CD4-positive, alpha-beta T cell treated with Interleukin-15 for 1 hour (primary cell): ENCODE data around the gene BCR.

Source experiments
- DNase-seq: peaks from one replicate; pipeline ENCODE4 v3.0.0-alpha.2; 2020

The BCR gene

GRCh38 chr22:23178512-23179254 is 1.6 kb upstream of the BCR start:
- peak; percentile 51 for DNase-seq

GRCh38 chr22:23179381-23180299 is 669 bp upstream of the BCR start:
- no peak for DNase-seq

- DNase-seq = peak; percentile 36
Measured at GRCh38 chr22:23180893-23181720, 798 bp downstream of the BCR start.

DNA sequence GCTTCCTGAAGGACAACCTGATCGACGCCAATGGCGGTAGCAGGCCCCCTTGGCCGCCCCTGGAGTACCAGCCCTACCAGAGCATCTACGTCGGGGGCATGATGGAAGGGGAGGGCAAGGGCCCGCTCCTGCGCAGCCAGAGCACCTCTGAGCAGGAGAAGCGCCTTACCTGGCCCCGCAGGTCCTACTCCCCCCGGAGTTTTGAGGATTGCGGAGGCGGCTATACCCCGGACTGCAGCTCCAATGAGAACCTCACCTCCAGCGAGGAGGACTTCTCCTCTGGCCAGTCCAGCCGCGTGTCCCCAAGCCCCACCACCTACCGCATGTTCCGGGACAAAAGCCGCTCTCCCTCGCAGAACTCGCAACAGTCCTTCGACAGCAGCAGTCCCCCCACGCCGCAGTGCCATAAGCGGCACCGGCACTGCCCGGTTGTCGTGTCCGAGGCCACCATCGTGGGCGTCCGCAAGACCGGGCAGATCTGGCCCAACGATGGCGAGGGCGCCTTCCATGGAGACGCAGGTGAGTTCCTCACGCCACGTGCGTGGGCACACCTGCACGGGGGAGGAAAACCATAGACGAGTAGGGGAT is 1.5 kb downstream of the BCR start:
- DNase-seq = no peak

GRCh38 chr22:23182309-23183060 is 2.2 kb downstream of the BCR start:
- DNase-seq = peak; percentile 58

DNA sequence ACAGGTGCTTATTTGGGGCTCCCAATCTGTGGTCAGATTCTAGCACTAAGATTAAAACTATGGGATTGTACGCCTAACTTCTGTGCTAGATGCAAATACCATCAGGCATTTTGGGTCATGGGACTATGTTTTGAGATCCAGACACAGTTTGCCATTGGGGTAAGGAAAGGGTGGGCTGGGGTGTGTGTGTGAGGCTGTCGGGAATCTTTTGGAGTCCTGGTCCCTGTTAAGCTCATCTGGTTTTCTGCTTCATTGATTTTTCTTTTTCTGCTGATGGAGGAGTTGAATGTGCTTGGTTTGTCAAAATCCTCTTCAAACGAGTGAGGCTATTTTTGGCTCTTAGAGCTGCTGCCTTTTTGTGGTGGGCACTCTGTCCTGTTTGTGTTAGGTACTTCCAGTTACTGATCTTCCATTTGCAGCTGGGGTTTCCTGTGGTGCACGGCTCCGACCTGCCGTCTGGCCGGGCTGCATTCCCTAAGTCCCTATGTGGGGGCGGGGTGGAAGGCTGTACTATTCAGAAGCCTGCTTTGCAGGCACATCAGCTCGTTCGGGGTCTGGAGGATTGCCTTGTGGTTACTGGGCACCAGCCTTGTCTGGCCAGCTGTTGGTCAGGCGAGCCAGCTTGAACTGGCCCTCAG is 2.9 kb downstream of the BCR start:
- DNase-seq = no peak

DNA sequence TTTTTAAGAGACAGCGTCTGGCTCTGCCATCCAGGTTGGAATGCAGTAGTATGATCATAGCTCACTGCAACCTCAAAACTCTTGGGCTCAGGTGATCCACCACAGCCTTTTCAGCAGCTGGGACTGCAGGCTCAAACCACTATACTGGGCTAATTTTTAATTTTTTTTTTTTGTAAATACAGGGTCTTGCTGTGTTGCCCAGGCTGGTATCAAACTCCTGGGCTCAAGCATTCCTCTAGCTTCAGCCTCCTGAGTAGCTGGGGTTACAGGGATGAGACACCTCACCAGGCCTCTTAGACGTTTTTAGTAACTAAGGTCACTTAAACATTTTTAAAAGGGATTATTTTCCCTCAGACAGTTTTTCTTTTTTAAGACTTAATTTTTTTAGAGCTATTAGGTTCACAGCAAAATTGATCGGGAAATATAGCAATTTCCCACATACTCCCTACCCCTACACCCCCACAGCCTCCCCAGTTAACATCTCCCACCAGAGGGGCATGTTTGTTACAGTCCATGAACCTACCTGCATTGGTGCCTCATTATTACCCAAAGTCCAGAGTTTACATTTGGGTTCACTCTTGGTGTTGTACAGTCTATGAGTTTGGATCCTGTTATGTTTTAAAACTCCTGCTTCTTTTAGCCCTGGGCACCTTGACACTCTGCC is 3.9 kb downstream of the BCR start:
- DNase-seq = no peak

DNA sequence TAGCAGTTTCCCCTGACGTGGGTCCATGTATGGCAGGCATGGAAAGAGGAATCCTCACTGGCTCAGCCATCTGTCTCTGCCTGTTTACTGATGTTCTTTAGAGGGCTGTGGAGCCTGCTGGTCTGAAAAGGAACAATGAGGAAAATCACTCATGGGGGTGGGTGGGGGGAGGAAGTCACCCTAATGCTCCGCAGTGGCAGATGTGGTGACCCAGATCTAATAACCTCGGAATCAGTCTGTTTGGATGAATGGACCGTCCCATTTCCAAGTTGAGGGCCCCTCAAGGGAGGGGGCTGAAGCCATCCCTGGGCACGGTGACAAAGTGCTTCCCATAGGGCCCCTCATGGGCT is 4.4 kb downstream of the BCR start:
- DNase-seq = no peak

- DNase-seq = no peak
Measured at GRCh38 chr22:23187211-23187610, 6.9 kb downstream of the BCR start.

GRCh38 chr22:23187871-23188700 is 7.8 kb downstream of the BCR start:
- DNase-seq = no peak

GRCh38 chr22:23190526-23190925 is 10.2 kb downstream of the BCR start:
- no peak for DNase-seq

DNA sequence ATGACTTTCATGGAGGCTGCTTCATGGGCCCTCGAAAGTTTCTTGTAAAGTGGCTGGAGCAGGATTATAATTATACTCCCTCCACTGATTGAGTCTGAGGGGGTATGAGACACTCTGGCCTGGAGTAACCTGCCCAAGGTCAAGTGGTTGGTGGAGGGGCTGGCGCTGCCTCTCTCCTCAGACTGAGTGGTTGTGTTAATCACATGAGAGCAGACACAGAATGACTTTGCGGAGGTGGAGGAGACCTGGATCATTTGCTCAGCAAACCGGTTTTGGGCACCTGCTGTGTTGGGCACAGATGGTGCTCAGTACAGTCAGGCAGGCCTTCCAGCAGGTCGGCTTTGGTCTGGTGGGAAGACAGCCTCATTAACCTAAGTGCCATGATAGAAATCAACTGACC is 11.8 kb downstream of the BCR start:
- DNase-seq = no peak

GRCh38 chr22:23192558-23192957 is 12.2 kb downstream of the BCR start:
- no peak for DNase-seq

DNA sequence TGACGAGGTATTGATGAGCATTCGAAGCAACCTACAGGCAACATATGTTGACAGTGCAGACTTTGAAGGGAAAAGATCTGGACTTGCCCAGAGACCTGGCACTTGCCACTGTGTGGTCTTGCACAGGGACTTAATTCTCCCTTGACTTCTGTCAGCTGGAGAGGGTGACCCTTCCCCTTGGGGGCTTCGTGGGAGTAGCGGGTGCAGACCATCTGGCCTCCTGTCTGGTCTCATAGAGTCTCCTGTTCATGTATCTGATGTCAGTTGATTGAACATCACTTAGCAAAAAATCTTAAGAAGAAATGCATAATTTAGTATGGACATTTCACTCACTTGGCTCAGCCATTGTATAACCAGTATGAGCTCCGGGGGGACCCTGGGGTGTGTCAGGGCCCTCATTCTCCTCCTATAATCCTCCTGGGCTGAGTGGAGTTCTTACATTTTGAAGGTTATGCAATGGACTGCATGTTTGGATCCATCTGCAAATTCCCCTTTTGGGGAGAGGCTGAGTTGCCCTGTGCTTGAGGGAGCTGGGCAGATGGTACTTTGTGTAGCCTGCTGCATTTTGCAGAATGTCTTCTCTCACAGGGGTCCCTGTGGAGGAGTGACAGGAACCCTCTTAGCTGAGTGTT is 13.0 kb downstream of the BCR start:
- no peak for DNase-seq

DNA sequence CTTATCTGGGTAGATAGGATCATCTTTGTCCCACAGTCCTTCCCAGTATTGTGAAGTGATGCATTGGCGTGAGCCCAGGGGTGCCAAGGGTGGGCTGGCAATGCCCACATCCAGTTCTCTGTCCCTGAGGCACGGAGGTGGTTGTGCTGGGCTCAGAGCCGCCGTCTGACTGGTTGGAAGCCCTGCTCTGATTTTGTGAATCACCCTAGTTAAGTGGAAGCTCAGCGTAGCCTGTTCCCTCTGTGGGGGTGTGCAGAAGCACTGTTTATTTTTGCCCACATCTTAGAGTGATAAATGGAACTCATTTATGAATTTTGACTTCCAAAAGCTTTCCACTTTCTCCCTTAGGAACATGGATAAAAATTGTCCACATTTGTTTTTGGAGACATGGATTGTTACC is 13.6 kb downstream of the BCR start:
- no peak for DNase-seq

- no peak for DNase-seq
Measured at GRCh38 chr22:23196165-23196564, 15.9 kb downstream of the BCR start.

- DNase-seq = no peak
Measured at GRCh38 chr22:23197836-23198235, 17.5 kb downstream of the BCR start.

- DNase-seq = no peak
Measured at GRCh38 chr22:23199159-23199558, 18.9 kb downstream of the BCR start.

DNA sequence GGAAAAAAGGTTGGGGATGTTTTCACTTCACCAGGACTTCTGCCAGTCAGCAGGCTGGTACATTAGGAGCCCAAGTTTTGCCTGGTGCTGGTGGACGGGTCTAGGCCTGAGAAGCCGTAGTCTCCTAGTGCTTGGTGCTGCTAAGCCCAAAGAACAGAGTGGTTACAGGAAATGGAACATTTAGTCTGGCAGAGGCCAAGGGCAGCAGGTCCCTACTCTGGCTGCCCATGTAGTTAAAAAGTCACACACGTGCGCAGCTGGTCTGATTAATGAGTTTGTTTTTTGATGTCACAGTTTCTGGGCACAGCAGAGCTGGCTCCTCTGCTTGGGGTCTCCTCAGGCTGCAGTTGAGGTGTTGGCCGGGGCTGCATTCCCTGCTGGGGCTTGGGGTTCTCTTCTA is 20.6 kb downstream of the BCR start:
- DNase-seq = no peak
